DMS153 (cell line): Measurements from ENCODE around the gene SRL.
"Not testable (repeated sequence)": the region's sequence is repeated elsewhere in the genome, so short reads cannot be mapped to it uniquely, and the experiment has no call there.

Experiments
- DNase-seq: peaks from one replicate; lab custom pipeline; 2025; lab: John Stamatoyannopoulos, UW

SRL gene

GRCh38 chr16:4226251-4227039 is 15.4 kb downstream of the SRL start:
- DNase-seq: no peak

- no peak for DNase-seq
These were observed 16.8 kb downstream of the SRL start for GRCh38 chr16:4225075-4225474.

- no peak for DNase-seq
These were observed 21.5 kb downstream of the SRL start for GRCh38 chr16:4220358-4220757.

GRCh38 chr16:4218202-4218601 is 23.7 kb downstream of the SRL start:
- DNase-seq: no peak

- no peak for DNase-seq
These were observed 24.4 kb downstream of the SRL start for GRCh38 chr16:4217204-4218131.

- DNase-seq: no peak
These were observed 25.3 kb downstream of the SRL start for GRCh38 chr16:4216596-4216995.

GRCh38 chr16:4215106-4215505 is 26.8 kb downstream of the SRL start:
- no peak for DNase-seq

- no peak for DNase-seq
These were observed 27.7 kb downstream of the SRL start for GRCh38 chr16:4214215-4214621.

- no peak for DNase-seq
These were observed 28.1 kb downstream of the SRL start for GRCh38 chr16:4213737-4214136.

GRCh38 chr16:4212934-4213296 is 29.0 kb downstream of the SRL start:
- DNase-seq: no peak

- DNase-seq: no peak
These were observed 29.5 kb downstream of the SRL start for GRCh38 chr16:4212211-4212933.

- DNase-seq: not testable (repeated sequence)
These were observed 30.3 kb downstream of the SRL start for GRCh38 chr16:4211445-4212210.

GRCh38 chr16:4209666-4210065 is 32.2 kb downstream of the SRL start:
- no peak for DNase-seq

GRCh38 chr16:4208341-4208751 is 33.5 kb downstream of the SRL start:
- DNase-seq: no peak

GRCh38 chr16:4207683-4208340 is 34.1 kb downstream of the SRL start:
- no peak for DNase-seq

GRCh38 chr16:4207229-4207628 is 34.7 kb downstream of the SRL start:
- no peak for DNase-seq

GRCh38 chr16:4206680-4207079 is 35.2 kb downstream of the SRL start:
- no peak for DNase-seq

GRCh38 chr16:4205971-4206370 is 35.9 kb downstream of the SRL start:
- DNase-seq: no peak

GRCh38 chr16:4204521-4204920 is 37.4 kb downstream of the SRL start:
- DNase-seq: no peak

GRCh38 chr16:4203748-4204147 is 38.1 kb downstream of the SRL start:
- no peak for DNase-seq
